ACHN (cell line): ENCODE results near the gene CAPG.
"Not testable (repeated sequence)": the region's sequence is repeated elsewhere in the genome, so short reads cannot be mapped to it uniquely, and the experiment has no call there.

Experiments used
- DNase-seq: peaks from one replicate; pipeline ENCODE4 v3.0.0-alpha.2; 2015
- in situ Hi-C: cut with HindIII; loops from 2 replicates; pipeline ENCODE4 v1.10.0; 2017; ENCODE audit warnings: low sequenced_read_pairs, low pct_ligation_motif_present, low pct_unique_long_range_greater_than_20kb

Gene CAPG

DNA sequence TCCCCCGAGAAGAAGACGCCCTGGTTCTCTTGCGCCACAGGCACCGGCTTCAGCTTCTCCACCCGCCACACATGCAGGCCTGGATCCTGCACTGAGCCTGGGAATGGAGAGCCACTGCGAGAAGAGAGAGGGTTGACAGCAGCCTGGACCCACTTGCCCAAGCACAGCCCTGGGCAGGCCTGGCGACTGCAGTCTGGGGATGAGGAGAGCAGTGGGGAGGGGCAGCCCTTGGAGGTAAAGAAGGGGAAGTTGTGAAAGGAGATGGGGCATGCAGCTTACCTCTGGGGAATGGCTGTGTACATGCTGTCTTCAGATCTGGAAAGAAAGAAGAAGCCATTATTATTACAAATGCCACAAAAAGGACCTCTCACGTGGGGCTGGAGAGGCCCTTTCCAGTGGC, 8.3 kb downstream of the CAPG start:
- in situ Hi-C loops, result no loop called here

DNA sequence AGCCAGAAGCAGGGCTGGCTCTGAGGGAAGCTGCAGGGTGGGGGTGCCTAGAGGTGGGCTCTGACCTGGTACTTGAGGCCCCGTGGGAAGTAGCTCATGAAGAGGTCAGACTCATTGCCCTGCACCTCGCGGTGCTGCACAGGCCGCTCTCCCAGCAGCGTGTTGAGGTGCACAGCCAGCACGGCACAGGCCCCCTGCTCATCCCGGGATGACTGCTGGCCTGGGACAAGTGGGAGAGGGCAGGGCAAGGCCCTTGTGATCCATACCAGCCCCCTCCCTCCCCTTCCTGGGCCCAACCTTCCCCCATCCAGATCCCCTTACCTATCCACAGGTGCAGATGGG, 8.7 kb downstream of the CAPG start:
- no peak for DNase-seq
- in situ Hi-C loops, result no loop called here

More for the DNA sequence above, 8.3 kb downstream of the CAPG start:
- DNase-seq, result no peak

DNA sequence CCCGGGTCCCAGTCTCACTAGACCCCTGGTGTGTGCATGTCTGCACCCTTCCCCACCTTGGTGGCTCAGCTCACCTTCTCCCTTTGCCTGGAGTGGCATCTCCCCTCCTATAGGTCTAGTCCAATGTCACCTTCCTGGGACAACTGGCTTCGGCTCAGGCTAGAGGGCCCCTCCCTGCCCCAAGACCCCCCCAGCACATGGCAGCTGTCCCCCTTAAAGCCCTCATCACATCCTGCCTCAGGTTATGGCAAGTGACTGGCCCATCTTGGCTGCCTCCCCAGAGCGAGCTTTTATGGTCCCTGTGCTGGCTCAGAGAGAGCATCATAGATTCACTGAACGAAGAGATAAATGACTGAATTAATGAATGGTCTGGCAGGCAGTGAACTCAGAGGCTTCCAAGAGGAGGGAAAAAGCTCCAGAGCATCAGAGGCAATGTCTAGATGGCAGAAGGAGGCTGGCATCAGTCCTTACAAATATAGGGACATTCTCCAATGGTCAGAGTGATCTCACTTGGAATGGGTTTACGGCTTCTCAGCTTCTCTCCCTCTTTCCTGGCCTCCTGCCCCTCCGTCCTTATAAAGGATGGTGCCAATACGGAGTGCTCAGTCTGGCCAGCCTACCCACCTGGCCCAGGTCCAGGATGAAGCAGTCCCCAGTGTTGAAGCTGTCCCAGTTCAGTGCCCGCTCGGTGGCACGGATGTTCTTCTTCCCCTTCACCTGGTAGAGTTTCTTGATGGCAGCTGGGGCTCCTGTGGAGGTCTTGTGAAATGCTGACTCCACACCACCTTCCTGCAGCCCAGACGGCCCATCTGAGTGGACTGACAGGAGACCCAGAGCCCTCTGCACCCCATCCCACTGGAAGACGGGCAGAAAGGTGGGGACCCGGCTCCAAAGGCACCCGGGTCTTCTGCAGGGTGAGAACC, 9.4 kb downstream of the CAPG start:
- no peak for DNase-seq
- in situ Hi-C loops, result no loop called here

DNA sequence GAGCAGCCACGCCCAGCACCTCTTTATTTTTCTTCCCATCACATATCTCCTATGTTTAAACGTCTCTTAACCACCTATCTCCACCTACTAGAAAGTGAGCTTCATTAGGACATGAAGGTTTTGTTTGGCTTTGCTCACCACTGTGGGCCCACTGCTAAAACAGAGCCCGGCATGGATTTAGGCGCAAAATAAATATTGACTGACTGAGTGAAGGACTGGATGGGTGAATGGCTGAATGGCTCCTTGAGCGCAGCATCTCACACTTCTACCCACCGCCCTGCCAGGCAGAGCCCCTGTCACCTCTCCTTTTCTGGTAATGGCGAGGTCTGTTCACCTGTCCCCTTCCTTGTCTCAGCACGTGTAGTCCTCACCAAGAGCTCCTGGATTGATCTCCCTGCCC, 10.1 kb downstream of the CAPG start:
- in situ Hi-C loops, result no loop called here
- DNase-seq, result no peak

DNA sequence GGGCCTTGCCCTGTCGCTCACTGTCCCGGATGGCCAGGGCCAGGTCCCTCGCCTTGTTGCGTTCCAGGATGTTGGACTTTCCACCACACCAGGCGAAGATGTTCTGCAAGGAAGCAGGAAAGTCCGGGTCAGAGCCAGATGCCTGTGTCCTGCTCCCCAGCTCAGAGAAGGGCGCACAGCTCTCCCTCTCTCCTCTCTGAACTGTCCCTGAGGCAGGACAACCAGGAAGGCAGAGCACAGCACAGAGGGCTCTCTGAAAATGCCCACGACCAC, 11.0 kb downstream of the CAPG start:
- in situ Hi-C loops, result no loop called here
- DNase-seq, result no peak

DNA sequence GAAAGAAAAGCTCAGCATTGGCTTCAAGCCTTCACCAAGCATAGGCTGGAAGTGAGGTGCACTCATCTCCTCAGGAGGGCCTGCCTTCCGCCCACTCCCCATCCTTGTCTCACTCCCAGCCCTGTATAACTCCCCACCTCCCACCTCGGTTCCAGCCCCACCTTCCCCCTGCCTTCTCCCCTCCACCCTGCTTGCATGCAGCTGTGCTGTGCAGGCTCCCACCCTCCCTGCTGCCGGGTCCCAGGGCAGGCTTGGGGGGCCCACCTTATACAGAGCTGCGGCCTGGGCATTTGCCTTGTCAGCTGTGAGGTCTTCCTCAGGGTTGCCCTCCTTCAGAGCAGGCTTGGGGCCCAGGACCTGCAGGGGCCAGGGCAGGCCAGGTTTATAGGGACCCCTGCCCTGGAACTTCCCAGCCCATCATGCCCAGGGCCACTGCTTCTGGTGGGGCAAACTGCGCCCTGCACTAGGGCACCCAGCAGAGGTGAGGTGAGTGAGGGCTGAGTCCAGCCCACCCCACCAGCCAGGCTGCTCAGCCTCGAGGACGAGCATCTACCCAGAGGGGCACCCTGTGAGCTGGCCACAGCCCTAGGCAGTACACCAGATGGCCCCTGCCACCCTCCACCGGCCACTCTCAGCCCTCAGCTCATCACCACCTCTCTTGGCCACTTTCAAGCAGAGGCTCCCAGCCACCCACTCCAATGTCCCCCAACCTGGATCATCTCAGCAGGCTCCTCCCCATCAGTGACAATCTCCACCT, 11.6 kb downstream of the CAPG start:
- in situ Hi-C loops, result no loop called here
- no peak for DNase-seq

DNA sequence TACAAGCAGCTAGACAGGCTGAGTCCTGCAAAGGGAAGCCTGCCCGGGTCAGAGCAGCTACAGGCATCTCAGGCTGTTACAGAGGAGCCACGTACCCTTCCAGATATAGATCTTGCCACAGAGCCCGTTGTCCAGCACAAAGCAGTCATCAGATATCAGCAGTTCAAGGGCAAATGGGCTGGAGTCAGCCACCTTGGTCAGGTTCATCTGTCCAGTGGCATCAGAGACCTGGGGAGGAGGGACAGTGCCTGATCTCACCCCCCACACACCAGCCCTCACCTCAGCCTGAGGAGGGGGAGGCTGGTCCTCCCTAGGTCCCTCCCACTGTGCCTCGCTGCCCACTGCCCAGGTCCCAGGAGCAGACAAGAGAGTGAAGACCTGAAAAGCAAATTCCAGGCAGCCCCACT, 12.2 kb downstream of the CAPG start:
- in situ Hi-C loops, result no loop called here

DNA sequence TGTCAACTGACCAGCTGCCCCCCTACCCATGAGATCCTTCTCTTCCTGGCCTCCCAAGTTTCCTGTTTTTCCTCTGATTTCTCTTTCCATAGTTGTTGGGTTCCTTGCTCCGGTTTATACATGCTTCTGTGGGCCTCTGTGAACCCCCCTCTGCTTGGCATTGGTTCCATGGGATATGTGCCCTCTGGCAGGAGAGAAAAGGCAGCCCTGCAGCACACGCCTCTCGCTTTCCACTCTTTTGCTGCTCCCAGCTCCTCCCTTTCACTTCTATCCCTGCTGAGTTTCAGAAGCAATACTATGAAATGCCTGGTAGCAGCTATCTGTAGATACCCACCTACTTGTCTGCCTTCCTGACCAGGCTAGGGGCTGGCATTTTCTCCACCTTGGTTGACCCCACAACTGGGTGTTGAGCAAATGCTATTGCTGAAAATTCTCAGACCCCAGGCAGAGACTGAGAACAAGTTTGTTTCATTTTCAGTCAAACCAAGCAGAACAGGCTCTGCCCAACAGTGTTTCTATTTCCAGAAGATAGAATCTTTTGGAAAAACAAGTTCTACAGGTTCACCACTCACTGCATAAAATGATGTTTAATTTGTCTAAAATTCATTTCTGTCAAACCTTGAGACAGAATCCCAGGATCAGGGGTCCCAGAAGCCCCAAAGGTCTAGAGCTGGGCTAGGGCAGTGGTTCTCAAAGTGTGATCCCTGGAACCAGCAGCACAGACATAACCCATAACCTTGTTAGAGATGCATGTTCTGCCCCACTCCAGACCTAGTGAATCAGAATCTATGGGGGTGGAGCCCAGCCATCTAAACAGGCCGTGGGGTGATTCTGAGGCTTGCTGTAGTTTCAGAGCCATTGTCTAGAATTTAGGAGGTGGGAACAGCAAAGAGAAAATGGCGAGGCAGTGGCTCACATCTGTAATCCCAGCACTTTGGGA, 13.4 kb downstream of the CAPG start:
- DNase-seq, result no peak
- in situ Hi-C loops, result no loop called here

More for the DNA sequence above, 12.2 kb downstream of the CAPG start:
- no peak for DNase-seq

DNA sequence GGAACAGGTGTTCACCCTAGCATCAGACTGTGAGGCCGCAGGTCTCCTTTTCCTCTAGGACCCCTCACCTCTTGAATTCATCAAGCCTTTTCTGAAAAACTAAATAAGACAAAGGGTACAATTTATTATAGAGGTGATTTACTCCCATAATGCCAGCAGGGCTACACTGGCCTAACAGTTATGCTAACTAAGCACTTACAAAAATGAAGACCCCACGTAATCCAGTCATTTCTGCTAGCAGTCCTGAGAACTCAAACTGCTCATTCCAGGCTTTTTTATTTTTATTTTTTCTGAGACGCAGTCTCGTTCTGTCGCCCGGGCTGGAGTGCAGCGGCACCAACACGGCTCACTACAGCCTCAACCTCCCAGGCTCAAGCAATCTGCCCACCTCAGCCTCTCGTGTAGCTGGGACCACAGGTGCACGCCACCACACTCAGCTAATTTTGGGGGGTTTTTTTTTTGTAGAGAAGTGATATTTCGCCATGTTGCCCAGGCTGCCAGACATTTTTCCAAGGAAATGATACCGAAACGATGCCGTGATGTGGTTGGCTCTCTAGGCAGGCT, 14.2 kb downstream of the CAPG start:
- no peak for DNase-seq
- in situ Hi-C loops, result no loop called here

DNA sequence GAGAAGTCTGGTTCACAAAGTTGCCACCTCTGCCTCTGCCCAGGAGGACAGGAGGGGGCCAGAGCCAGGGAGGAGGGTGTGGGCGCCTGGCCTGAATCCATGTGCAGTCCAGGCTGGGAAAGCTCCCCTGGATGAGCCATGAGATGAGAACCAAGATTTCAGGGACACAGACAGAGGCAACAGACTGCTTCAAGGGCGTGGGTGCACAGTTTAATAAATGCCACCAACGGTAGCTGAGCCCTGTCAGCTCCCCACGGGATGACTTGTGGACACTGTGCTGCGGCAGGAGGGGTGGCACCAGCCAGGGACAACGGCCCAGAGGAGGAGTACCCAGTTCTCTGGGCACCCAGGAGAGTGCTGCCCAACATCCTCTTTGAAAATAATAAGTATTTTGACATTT, 15.2 kb downstream of the CAPG start:
- DNase-seq, result no peak
- in situ Hi-C loops, result no loop called here

DNA sequence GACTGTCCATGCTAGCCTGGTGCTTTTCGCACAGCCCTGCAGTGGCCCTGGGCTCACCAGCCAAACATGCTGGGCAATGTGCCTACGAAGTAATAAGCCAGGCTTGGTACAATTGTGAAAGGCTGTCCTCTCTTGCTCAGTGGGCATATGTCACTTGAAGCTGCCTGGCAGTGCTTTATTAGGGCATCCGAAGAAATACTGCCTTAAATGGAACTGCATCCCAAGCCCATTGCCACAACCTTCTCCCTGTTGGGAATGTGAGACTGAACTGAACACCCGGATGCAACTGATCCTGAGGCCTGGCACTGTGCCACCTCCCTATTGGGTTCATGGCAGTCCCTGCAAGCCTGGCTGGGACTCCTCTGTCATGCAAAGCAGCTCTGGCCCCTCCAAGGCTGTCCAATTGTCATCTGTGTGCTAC, 15.9 kb downstream of the CAPG start:
- in situ Hi-C loops, result no loop called here
- DNase-seq, result no peak

DNA sequence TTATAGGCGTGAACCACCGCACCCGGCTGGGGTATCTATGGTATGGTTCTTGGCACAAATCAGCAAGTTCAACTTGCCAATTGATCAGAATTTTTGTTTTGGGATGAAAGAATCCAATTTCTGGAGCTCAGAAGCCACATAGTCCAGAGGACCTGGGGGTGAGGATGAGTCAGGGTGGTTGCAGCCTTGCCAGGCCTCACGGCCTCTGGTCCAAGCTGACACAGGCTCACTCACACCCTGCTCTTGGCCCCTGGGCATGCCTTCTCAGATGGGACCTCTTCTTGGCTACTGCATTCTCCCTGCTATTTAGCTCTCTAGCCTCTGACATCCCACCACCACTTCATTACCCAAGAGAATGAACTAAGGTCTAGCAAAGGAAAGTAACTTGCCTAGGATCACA, 16.3 kb downstream of the CAPG start:
- no peak for DNase-seq
- in situ Hi-C loops, result no loop called here

DNA sequence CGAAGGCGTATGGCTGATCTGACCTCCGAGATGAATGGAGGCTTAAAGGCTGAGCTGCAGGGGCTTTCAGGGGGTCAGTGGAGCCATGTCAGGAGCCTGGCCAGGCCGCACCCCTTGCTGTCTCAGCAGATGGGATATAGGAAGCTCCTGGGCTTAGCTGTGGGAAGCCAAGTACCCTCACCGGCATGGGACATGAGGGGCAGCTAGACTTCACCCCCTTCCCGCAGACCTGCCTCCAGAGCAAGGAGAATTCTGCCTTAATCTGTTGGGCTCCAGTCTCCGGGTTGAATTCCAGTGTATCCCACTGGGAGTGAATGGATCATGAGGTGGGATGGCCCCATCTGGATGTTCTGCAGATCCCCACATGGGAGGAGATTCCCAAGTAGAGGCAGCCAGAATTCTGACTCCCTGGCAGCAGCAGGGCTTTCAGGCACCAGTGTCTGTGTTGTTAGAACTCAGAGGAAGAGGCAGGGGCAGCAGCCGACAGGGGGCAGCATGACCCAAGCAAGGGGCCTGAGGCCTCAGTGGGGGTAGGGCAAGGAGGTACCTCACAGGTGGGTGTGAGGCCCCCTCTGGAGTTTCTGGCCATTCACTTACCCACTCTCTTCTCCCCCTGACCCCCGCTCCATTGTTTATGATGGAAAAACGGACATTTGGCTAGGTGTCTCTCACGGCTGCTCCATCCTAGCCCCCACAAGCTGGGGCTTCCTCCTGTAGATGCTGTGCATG, 19.1 kb downstream of the CAPG start:
- in situ Hi-C loops, result no loop called here

DNA sequence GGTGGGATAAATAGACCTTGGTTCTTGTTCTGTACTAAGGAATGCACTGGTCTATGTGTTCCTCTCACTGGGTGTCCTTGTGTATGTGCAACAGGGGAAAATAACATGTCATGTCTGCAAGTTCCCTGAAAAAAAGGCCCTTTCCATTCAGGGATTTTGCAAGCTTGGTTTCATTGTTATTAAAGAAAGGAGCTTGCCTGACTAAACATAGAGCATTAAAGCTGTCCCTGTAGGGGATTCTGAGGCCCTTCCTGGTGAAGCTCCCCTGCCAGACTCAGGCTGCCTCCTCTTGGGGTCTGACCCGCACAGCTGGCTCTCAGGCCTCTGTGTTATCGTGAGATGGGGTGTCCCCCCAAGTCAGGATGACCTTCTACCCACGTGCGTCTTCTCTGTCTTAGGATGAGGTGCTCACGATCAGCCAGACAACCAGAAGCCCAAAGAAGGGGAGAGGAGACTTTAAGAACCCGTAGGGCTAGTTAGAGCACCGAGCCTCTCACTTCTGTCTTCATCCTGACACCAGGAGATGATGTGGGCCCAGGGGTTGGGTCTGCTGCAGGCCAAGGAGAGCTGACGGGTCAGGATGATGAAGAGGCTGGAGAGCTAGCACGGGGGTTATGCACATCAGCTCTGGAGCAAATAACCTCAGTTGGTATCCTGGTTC, 21.2 kb downstream of the CAPG start:
- in situ Hi-C loops, result no loop called here
- DNase-seq, result no peak

More for the DNA sequence above, 19.1 kb downstream of the CAPG start:
- DNase-seq, result peak; percentile 51

DNA sequence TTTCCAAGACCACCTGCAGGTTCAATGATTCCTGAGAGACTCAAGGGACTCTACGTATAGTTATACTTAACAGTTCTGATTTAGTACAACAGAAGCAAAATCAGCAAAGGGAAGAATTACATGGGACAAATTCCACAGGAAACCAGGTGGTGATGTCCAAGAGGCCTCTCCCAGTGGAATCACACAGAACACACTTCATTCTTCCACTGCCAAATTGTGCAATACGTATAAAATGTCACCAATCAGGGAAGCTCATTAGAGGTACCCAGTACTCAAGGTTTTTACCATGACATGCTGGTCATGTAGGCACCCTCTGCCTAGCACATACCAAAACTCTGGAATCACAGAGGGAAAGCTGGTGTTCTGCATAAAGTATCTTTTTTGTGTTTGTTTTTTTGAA, 22.4 kb downstream of the CAPG start:
- in situ Hi-C loops, result no loop called here
- DNase-seq, result no peak

DNA sequence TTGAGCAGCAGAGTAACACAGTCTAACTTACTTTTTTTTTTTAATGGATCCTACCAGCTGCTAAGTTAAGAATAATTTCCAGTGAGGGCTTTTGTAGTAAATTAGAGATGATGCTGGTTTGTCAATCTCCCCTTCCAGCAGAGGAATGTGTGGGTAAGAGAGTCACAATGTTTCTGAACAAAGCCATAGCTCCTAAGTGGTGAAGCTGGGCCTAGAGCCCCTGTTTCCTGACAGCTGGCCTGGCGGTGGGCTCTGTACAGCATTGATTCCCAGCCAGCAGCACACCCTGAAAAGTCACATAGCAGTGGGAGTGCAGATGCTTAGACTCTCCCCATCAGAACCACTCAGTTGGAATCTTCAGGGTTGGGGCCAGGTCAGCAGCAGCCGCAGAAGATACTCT, 24.4 kb downstream of the CAPG start:
- in situ Hi-C loops, result no loop called here

DNA sequence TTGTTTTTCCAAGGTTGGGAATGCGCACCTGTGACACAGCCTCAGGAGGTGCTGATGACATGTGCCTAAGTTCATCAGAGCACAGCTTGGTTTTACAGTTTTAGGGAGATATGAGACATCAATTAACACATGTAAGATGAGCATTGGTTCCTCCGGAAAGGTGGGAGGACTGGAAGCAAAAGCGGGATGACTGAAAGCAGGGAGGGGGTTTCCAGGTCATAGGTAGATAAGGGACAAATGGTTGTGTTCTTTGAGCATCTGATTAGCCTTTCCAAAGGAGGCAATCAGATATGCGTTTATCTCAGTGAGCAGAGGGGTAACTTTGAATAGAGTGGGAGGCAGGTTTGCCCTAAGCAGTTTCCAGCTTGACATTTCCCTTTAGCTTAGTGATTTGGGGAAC, 26.3 kb downstream of the CAPG start:
- DNase-seq, result no peak
- in situ Hi-C loops, result no loop called here

More for the DNA sequence above, 24.4 kb downstream of the CAPG start:
- DNase-seq, result no peak

DNA sequence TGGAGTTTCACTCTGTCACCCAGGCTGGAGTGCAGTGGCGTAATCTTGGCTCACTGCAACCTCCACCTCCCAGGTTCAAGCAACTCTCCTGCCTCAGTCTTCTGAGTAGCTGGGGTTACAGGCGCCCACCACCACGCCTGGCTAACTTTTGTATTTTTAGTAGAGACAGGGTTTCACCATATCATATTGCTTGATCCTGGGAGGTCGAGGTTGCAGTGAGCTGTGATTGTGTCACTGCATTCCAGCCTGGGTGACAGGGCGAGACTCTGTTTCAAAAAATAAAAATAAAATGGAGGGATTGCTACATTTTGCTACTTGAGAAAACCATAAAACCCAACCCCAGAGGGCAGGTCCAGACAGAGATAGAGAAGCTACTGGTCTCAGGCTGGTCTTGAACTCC, 27.0 kb downstream of the CAPG start:
- in situ Hi-C loops, DNase-seq: not testable (repeated sequence)
